ENCODE data around the gene AKAP1. TPM values are rescaled to one million over a fixed set of nuclear protein-coding genes. Genes with fewer than 3 reads are reported as not detected.

The AKAP1 gene
- total and polyA plus RNA-seq, 4 donors, result 31.3 to 58.5 (median 39.8) TPM

- Histone ChIP-seq H3K4me3 (ENCODE audit: low read depth in 1 of 3, low read length in 3 of 3) (no peak overlapping the region), H3K27ac (ENCODE audit: low read depth in 1 of 2, low read length in 2 of 2) (peak overlapping the region in 1 of 2 donors; percentile 8), H3K36me3 (ENCODE audit: control insufficient read depth in 4 of 4, insufficient read depth in 3 of 4, low read depth in 1 of 4, low read length in 3 of 4) (peaks cover 0 to 7% (median 3%) of the 10 kb centered on the region in 4 donors), H3K4me1 (ENCODE audit: control insufficient read depth in 4 of 4, insufficient read depth in 4 of 4, low read length in 3 of 4) (peaks cover 11 to 68% (median 62%) of the 10 kb centered on the region in 4 donors), H3K27me3 (ENCODE audit: control insufficient read depth in 4 of 4, insufficient read depth in 4 of 4, low read length in 3 of 4) (no peaks in the 10 kb centered on the region), H3K9me3 (ENCODE audit: control insufficient read depth in 4 of 4, low read length in 3 of 4) (no peaks in the 10 kb centered on the region), H3K9ac (ENCODE audit: low read depth in 1 of 2, low read length in 2 of 2) (no peak overlapping the region)
- TF ChIP-seq RXRA (IDR thresholded peaks at IDR 0.05) (peak; percentile 36 to 74), SP1 (IDR thresholded peaks at IDR 0.05) (peak; percentile 14), RAD21 (IDR thresholded peaks at IDR 0.05) (no peak), HNF4A (conservative IDR thresholded peaks at IDR 0.05) (peak in 1 of 2 donors; percentile 33)
- no peak for DNase-seq (ENCODE audit: low spot score)
- WGBS, result 47% methylated on average over 12 of the region's 12 CpGs
Measured at GRCh38 chr17:57107498-57108101, 22.6 kb downstream of the AKAP1 start.

GRCh38 chr17:57108671-57109392 lies 23.8 kb downstream of the AKAP1 start:
- Histone ChIP-seq H3K4me1 (ENCODE audit: control insufficient read depth in 4 of 4, insufficient read depth in 4 of 4, low read length in 3 of 4) (peaks cover 15 to 74% (median 60%) of the 10 kb centered on the region in 4 donors), H3K36me3 (ENCODE audit: control insufficient read depth in 4 of 4, insufficient read depth in 3 of 4, low read depth in 1 of 4, low read length in 3 of 4) (peaks cover 0 to 10% (median 3%) of the 10 kb centered on the region in 4 donors), H3K9ac (ENCODE audit: low read depth in 1 of 2, low read length in 2 of 2) (no peak overlapping the region), H3K9me3 (ENCODE audit: control insufficient read depth in 4 of 4, low read length in 3 of 4) (no peaks in the 10 kb centered on the region), H3K4me3 (ENCODE audit: low read depth in 1 of 3, low read length in 3 of 3) (no peak overlapping the region), H3K27me3 (ENCODE audit: control insufficient read depth in 4 of 4, insufficient read depth in 4 of 4, low read length in 3 of 4) (no peaks in the 10 kb centered on the region), H3K27ac (ENCODE audit: low read depth in 1 of 2, low read length in 2 of 2) (peak overlapping the region; percentile 65 to 72)
- 66% methylated on average over 12 of the region's 12 CpGs for WGBS
- TF ChIP-seq EGR1 (IDR thresholded peaks at IDR 0.05; ENCODE audit: low read depth in 2 of 2) (no peak), ATF3 (IDR thresholded peaks at IDR 0.05) (peak; percentile 40), MAX (IDR thresholded peaks at IDR 0.05) (no peak), RXRA (IDR thresholded peaks at IDR 0.05) (no peak), HNF4A (conservative IDR thresholded peaks at IDR 0.05) (no peak), JUND (IDR thresholded peaks at IDR 0.05) (peak in 1 of 2 donors; percentile 25), FOXA2 (IDR thresholded peaks at IDR 0.05) (no peak)
- DNase-seq (ENCODE audit: low spot score), result no peak

GRCh38 chr17:57109393-57110151 lies 24.5 kb downstream of the AKAP1 start:
- Histone ChIP-seq H3K27ac (ENCODE audit: low read depth in 1 of 2, low read length in 2 of 2) (peak overlapping the region; percentile 65 to 72), H3K4me1 (ENCODE audit: control insufficient read depth in 4 of 4, insufficient read depth in 4 of 4, low read length in 3 of 4) (peaks cover 15 to 74% (median 60%) of the 10 kb centered on the region in 4 donors), H3K4me3 (ENCODE audit: low read depth in 1 of 3, low read length in 3 of 3) (no peak overlapping the region), H3K9ac (ENCODE audit: low read depth in 1 of 2, low read length in 2 of 2) (no peak overlapping the region), H3K27me3 (ENCODE audit: control insufficient read depth in 4 of 4, insufficient read depth in 4 of 4, low read length in 3 of 4) (no peaks in the 10 kb centered on the region), H3K36me3 (ENCODE audit: control insufficient read depth in 4 of 4, insufficient read depth in 3 of 4, low read depth in 1 of 4, low read length in 3 of 4) (peaks cover 0 to 10% (median 5%) of the 10 kb centered on the region in 4 donors), H3K9me3 (ENCODE audit: control insufficient read depth in 4 of 4, low read length in 3 of 4) (no peaks in the 10 kb centered on the region)
- DNase-seq (ENCODE audit: low spot score), result peak; percentile 46
- WGBS, result 33% methylated on average over 14 of the region's 14 CpGs
- TF ChIP-seq HNF4A (conservative IDR thresholded peaks at IDR 0.05) (peak; percentile 99), RXRA (IDR thresholded peaks at IDR 0.05) (peak; percentile 93 to 94), YY1 (IDR thresholded peaks at IDR 0.05) (peak; percentile 47), CTCF (IDR thresholded peaks at IDR 0.05; ENCODE audit: low read depth, low read length, missing input control) (no peak), FOXA2 (IDR thresholded peaks at IDR 0.05) (no peak), ZBTB33 (IDR thresholded peaks at IDR 0.05) (no peak), GABPA (IDR thresholded peaks at IDR 0.05 in 1 of 2, conservative IDR thresholded peaks at IDR 0.05 in 1 of 2) (no peak), SP1 (IDR thresholded peaks at IDR 0.05) (peak; percentile 74), EGR1 (IDR thresholded peaks at IDR 0.05; ENCODE audit: low read depth in 2 of 2) (peak; percentile 47 to 59), MAX (IDR thresholded peaks at IDR 0.05) (peak; percentile 86), JUND (IDR thresholded peaks at IDR 0.05) (peak in 1 of 2 donors; percentile 73), TAF1 (conservative IDR thresholded peaks at IDR 0.05) (no peak), HNF4G (IDR thresholded peaks at IDR 0.05) (peak; percentile 92), ATF3 (IDR thresholded peaks at IDR 0.05) (no peak)
